Heart right ventricle (tissue), 16 donors: ENCODE results near the gene MLLT11. TPM values are rescaled to one million over a fixed set of nuclear protein-coding genes. Genes with fewer than 3 reads are reported as not detected.

ENCODE experiments used
- ATAC-seq, 8 donors: fragments of 200-7000 bp; cut with Tn5 transposase; one replicate each; pipeline ENCODE4 v1.9.1; 2020; ENCODE audit warnings: mild to moderate bottlenecking in 8 of 8, moderate library complexity in 8 of 8, moderate number of reproducible peaks in 1 of 8
- DNase-seq, 2 donors: peaks; one replicate each; pipeline ENCODE4 v3.0.0-alpha.2; 2020
- H3K27ac ChIP-seq, 10 donors: fragments of 200-600 bp; sonication (generic) in 2 of 10; one replicate each; pipeline versions ENCODE4 v1.5.0 to v1.8.0; 2020 to 2022; ENCODE audit warnings: mild to moderate bottlenecking in 3 of 10
- H3K27me3 ChIP-seq, 7 donors: fragments of 200-600 bp; one replicate each; pipeline ENCODE4 v1.8.0; 2021 to 2022; ENCODE audit warnings: mild to moderate bottlenecking in 2 of 7
- H3K36me3 ChIP-seq, 9 donors: fragments of 200-600 bp; sonication (generic) in 1 of 9; one replicate each; pipeline versions ENCODE4 v1.5.0 to v1.8.0; 2020 to 2022; ENCODE audit warnings: mild to moderate bottlenecking in 2 of 9
- H3K4me1 ChIP-seq, 9 donors: fragments of 200-600 bp; sonication (generic) in 1 of 9; one replicate each; pipeline versions ENCODE4 v1.5.0 to v1.8.0; 2020 to 2022; ENCODE audit warnings: mild to moderate bottlenecking in 4 of 9
- H3K4me3 ChIP-seq, 10 donors: fragments of 200-600 bp; sonication (generic) in 2 of 10; one replicate each; pipeline versions ENCODE4 v1.5.0 to v1.8.0; 2020 to 2022; ENCODE audit warnings: mild to moderate bottlenecking in 7 of 10, moderate library complexity in 2 of 10
- H3K9me3 ChIP-seq, 11 donors: fragments of 200-600 bp in 10 of 11; sonication (generic) in 2 of 11; one replicate each; pipeline versions ENCODE4 v1.5.0 to v1.8.0; 2013 to 2022; ENCODE audit warnings: mild to moderate bottlenecking in 2 of 11, control low read depth in 1 of 11, moderate library complexity in 1 of 11
- WGBS, 2 donors: extraction: QIAGEN DNeasy Blood & Tissue Kit; methylation state at CpG; one replicate each; pipeline ENCODE4 v1.1.7; 2013; ENCODE audit warnings: inconsistent platforms in 1 of 2; 5-methylcytosine and 5-hydroxymethylcytosine counted together
- intact Hi-C, 10 donors: fragments of 100-400 bp; cut with DNase I; formaldehyde crosslinking; loops; one replicate each; pipeline versions ENCODE4 v1.11.1 to v1.14.2; 2022
- polyA plus RNA-seq, 2 donors: library from polyadenylated mRNA; stranded (reverse); fragments of 200-250 nt; gene quantifications; one replicate each; pipeline ENCODE4 v1.2.3, GENCODE V29; 2013
- total RNA-seq, 10 donors: library from RNA; stranded (reverse); fragmentation: NEBNext Ultra II Directional in 3 of 10; extraction: Animal tissue kit (Norgen Biotek cat#: 25700) in 3 of 10; gene quantifications; one replicate each; pipeline versions ENCODE4 v1.2.1 to v1.2.4, GENCODE V29; 2021 to 2023
- TF ChIP-seq, protein P1 (sequence below), 9 donors: fragments of 200-600 bp; sonication (generic) in 2 of 9; IDR thresholded peaks; one replicate each; pipeline versions ENCODE4 v1.5.0 to v1.8.0; 2021 to 2022; ENCODE audit warnings: antibody characterized with exemption in 9 of 9, mild to moderate bottlenecking in 5 of 9, moderate library complexity in 1 of 9
- donor health status: Arrhythmogenic right ventricular cardiomyopathy.
- donor health status: ischemic (EF 13 %, LVEDD 7.1; RV severe dilation, severe dysfunction).
- donor health status: healthy with polysubstance abuse.
- donor health status: DM: no; HTN: yes; CAD: no.
- donor health status: DM: no; HTN: no; CAD: no.
- donor health status: ischemic (EF 25% LVEDD 6.9; RV normal size, moderate dysfunction).
- donor health status: ischemic (EF 25% LVEDD 5.7; RV mildly dilated, moderate dysfunction).
- donor health status: healthy.
- donor health status: DM: yes; HTN: yes; CAD: no.
- donor health status: Ischemic cardiomyopathy.
- donor health status: ischemic (EF 35%, LVEDD 5.7; RV mildly dilated, moderate dysfunction).
- donor health status: nonischemic (EF 11% LVEDD 7.7; RV severe dilation, severe dysfunction).
- donor health status: DM: yes; HTN: yes; CAD: no.
- donor health status: PGD.
- donor health status: ischemic (EF 29% LVEDD 5.4; RV normal size, mild dysfunction).
- donor health status: nonischemic (EF 23%, LVEDD 6.1; RV moderate dilation, normal function).

Gene MLLT11
- total and polyA plus RNA-seq, 12 donors, result 1.4 to 57.8 (median 22.6) TPM

DNA sequence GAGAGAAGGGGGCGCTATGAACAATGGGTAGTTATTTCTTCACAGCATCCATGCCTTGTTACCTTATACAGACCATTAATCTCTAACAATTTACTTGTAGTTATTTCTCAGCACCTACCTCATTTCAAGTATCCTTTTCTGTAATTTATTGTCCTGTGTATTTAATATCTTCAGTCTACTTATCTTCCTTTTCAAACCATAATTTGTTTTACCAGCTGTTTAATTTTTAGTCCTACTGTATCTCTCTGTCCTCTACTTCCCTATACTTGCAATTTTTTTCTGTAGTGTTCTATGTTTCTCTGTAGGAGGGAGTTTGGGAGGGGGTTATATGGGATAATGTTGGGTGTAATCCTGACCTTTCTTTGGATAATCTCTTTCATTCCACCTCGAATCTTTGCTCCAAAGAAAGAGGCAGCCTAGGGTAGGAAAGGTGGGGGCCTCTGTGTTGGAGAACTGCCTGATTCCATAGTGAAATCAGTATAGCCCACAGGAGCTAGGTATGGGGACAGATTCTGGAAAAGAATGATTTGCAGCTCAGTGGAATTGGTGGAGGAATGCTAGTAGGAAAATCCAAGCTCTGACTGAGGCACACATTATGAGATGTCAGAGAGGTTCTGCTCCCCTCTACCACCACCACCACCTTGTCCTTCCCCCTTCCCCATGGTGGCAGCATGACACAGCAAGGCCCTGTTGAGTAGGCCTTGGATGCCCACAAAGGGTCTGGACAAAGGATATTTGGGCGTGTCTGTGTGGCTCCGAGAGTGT, 642 bp downstream of the MLLT11 start:
- Histone ChIP-seq H3K27me3 (no peaks in the 10 kb centered on the region), H3K4me1 (peaks cover 13 to 54% (median 33%) of the 10 kb centered on the region in 9 donors), H3K36me3 (peaks cover 0 to 16% (median 0%) of the 10 kb centered on the region in 9 donors), H3K9me3 (no peaks in the 10 kb centered on the region), H3K27ac (peak overlapping the region in 9 of 10 donors; percentile 87 to 100 (median 97)), H3K4me3 (peak overlapping the region; percentile 47 to 93 (median 79))
- DNase-seq, result no peak
- no peak for ATAC-seq
- intact Hi-C loops, result loop anchor here in 2 of 10 donors (1.0 to 5.0 kb wide), 2 partner anchors 9 to 54 kb away; partner anchors contain the start of genes GABPB2 (in 1 of the 2), MINDY1 (in 1 of the 2) and PRUNE1 (in 1 of the 2)
- TF ChIP-seq, protein P1, sequence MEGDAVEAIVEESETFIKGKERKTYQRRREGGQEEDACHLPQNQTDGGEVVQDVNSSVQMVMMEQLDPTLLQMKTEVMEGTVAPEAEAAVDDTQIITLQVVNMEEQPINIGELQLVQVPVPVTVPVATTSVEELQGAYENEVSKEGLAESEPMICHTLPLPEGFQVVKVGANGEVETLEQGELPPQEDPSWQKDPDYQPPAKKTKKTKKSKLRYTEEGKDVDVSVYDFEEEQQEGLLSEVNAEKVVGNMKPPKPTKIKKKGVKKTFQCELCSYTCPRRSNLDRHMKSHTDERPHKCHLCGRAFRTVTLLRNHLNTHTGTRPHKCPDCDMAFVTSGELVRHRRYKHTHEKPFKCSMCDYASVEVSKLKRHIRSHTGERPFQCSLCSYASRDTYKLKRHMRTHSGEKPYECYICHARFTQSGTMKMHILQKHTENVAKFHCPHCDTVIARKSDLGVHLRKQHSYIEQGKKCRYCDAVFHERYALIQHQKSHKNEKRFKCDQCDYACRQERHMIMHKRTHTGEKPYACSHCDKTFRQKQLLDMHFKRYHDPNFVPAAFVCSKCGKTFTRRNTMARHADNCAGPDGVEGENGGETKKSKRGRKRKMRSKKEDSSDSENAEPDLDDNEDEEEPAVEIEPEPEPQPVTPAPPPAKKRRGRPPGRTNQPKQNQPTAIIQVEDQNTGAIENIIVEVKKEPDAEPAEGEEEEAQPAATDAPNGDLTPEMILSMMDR (IDR thresholded peaks at IDR 0.05), result no peak
- WGBS, 2 donors, result 49 to 59% methylated on average over 4 of the region's 4 CpGs

DNA sequence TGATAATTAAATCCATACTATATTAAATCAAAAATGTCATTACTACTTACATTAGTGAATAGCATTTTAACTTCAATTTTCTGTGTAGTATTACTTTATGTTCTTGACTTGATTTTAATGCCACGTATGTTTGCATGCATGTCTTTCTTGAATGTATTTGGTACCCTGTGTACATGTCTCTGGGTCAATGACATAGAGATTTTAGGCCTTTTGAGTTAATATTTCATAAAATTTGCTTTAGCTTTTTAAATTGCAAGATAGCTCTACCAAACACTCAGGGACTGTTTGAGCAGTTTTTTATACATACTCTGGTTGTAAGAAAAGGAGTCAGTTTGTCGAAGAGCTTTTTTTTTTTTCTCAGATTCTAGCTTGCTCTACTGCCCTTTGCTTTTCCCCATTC, 1.5 kb downstream of the MLLT11 start:
- Histone ChIP-seq H3K36me3 (peaks cover 0 to 7% (median 0%) of the 10 kb centered on the region in 9 donors), H3K27ac (peak overlapping the region in 5 of 10 donors; percentile 97 to 99 (median 97)), H3K9me3 (no peaks in the 10 kb centered on the region), H3K4me1 (peaks cover 8 to 45% (median 24%) of the 10 kb centered on the region in 9 donors), H3K4me3 (peak overlapping the region in 6 of 10 donors; percentile 77 to 93 (median 86)), H3K27me3 (no peaks in the 10 kb centered on the region)
- intact Hi-C loops, result loop anchor here in 1 of 10 donors (5.0 kb wide), 1 partner anchor 54 kb away; the partner anchor contains the start of genes MINDY1 and PRUNE1
- TF ChIP-seq, protein P1 (IDR thresholded peaks at IDR 0.05), result no peak
- 70 to 85% methylated on average over 2 of the region's 2 CpGs for WGBS, 2 donors
- ATAC-seq, result no peak
- no peak for DNase-seq

DNA sequence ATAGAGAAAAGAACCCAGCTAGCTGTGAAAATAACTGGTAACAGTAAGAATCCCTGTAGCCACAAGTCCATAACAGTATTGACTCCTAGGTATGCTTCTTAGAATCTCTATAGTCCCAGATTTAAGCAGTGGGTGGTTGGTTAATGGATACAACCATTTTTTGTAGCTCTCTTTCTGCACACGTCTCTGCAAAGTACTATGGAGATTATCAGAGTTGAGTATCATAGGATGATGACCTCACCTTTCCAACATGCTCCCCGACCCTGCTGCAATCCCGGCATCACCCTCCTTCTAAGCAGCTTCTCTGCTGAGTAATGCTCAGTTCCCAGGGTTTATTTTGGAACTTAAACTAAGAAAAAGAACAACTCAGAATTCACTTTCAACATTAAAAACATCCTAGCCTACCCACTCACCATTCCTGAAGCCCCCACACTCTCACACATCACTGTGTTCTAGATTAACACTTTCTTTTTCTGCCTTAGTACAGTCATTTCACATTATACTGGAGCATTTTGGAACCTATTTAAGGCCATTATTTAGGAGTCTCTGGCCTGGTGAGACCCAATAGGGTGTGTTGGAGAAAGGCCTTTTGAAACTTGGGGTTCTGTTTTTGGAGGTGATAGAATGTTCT, 2.7 kb downstream of the MLLT11 start:
- Histone ChIP-seq H3K9me3 (no peaks in the 10 kb centered on the region), H3K27ac (peak overlapping the region in 6 of 10 donors; percentile 53 to 99 (median 97)), H3K4me3 (no peak overlapping the region), H3K36me3 (peaks cover 0 to 4% (median 0%) of the 10 kb centered on the region in 9 donors), H3K27me3 (no peaks in the 10 kb centered on the region), H3K4me1 (peaks cover 2 to 34% (median 12%) of the 10 kb centered on the region in 9 donors)
- TF ChIP-seq, protein P1 (IDR thresholded peaks at IDR 0.05), result no peak
- peak in 1 of 8 donors; percentile 21 for ATAC-seq
- peak in 1 of 2 donors; percentile 29 for DNase-seq
- 47 to 50% methylated on average over 3 of the region's 3 CpGs for WGBS, 2 donors
- intact Hi-C loops, result loop anchor here in 1 of 10 donors (5.0 kb wide), 1 partner anchor 56 kb away; the partner anchor contains the start of genes MINDY1 and PRUNE1

DNA sequence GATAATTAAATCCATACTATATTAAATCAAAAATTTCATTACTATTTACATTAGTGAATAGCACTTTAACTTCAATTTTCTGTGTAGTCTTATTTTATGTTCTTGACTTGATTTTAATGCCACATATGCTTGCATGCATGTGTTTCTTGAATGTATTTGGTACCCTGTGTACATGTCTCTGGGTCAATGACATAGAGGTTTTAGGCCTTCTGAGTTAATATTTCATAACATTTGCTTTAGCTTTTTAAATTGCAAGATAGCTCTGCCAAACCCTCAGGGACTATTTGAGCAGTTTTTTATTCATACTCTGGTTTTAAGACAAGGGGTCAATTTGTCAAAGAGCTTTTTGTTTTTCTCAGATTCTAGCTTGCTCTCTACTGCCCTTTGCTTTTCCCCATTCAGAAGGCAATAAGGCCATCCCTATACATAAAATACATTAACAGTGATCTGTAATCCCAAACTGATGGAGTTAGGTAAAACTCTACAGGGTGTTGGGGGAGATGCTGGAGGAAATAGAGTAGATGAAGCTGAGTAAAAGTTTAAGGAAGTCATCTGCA, 5.0 kb downstream of the MLLT11 start:
- TF ChIP-seq, protein P1 (IDR thresholded peaks at IDR 0.05), result no peak
- intact Hi-C loops, result no loop called here
- ATAC-seq (no peak), DNase-seq (no peak)
- Histone ChIP-seq H3K4me1 (peaks cover 4 to 34% (median 11%) of the 10 kb centered on the region in 9 donors), H3K36me3 (peaks cover 0 to 4% (median 0%) of the 10 kb centered on the region in 9 donors), H3K27ac (peak overlapping the region in 1 of 10 donors; percentile 45), H3K27me3 (no peaks in the 10 kb centered on the region), H3K4me3 (no peak overlapping the region), H3K9me3 (no peaks in the 10 kb centered on the region)
